GM08714 (cell line): ENCODE data around the gene MANEAL.
"Not testable (repeated sequence)": the region's sequence is repeated elsewhere in the genome, so short reads cannot be mapped to it uniquely, and the experiment has no call there.

ENCODE experiments used
- H3K4me3 ChIP-seq: fragments of 200-500 bp; sonication (Bioruptor generic); 2 replicates; pipeline ENCODE4 v1.5.1; 2014; ENCODE audit warnings: mild to moderate bottlenecking, low read length, inconsistent platforms
- ZNF274 ChIP-seq: IDR thresholded peaks from 2 replicates; pipeline ENCODE4 v1.6.1; 2012; ENCODE audit warnings: mild to moderate bottlenecking, low read depth, low read length

Gene MANEAL

DNA sequence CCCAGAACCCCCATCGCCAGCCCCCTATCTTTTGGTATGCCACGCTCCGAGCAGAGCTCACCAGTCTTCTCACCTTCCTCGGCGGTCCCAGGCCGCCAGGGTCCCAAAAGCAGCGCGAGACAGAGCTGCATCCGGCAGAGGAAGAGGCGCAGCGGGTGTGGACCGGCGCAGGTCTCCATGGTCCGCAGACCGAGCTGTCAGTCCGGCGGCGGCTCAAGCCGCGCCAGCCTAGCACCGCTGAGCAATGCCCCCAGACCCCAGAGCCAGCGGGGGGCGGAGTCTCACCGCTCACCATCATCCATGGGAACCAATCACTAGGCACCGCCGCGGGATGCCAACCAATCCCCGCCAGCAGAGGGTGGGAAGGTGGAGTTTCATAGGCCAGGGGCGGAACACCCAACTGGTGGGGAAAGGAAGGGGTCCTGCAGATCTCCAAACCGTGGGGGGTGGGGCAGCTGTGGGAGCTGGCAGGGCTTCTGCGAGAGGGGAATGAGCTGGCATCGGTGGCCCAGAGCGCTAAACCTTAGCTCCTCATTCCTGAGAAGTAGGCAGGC, 28.7 kb upstream of the MANEAL start, which contains the start of gene EPHA10:
Gene EPHA10, minus strand, starts transcription at position 233 of the 554 bp plus-strand sequence. Its CDS starts 54 bp downstream, at position 179.
- TF ChIP-seq ZNF274: no peak
- no peak within 1 kb of the TSS for H3K4me3 ChIP-seq

DNA sequence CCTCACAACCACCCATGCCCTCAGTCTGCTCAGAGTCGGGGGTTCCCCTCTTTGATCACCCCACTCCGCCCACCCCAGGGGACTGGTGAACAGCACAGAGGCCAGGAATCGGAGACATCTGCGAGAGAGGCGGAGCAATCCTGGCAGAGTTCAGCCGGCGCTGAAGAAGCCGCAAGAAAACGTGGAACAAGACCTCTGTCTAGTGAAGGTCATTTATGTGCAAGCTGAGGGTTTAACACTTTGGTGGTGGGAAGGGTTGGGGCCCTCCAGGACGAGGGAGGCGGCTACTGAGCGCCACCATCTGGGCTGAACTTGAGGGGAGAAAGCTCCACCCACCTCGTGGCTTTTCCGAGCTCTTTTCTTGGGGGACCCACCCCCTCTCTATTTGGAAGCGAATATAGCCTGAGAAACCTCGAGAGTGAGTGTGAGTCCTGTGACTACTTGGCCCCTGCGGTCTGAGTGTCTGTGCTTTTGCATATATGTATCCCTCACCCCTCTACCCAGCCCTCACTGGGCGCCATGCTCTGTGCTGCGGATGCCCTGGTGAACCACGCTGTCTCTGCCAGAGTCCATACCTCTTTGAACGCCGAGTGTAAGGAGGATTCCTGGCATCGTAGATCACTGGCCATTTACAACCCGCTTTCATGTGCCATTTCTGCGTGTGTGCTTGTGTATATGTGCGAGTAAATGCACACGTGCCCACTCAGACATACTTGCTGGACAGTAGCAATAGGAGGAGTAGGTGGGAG, 27.6 kb upstream of the MANEAL start:
- TF ChIP-seq ZNF274: no peak
- no peak overlapping the region for H3K4me3 ChIP-seq

DNA sequence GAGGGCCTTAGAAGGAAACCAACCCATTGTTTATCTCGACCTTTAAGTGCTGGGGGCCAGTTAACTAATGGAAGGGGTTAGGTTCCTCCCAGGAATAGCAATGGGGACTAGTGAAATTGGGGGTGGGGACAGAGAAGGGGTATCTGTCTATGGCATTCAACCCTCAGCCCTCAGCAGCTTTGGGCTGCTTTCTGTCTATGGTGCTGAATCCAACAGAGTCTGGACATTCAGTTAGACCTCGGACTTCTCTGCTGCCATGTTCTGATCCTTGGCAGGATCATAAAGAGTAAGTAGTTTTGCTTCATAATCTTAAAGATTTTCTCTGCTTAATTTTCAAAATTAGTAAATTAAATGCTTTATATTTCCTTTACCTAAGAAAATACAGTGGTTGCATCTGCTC, 26.2 kb upstream of the MANEAL start:
- H3K4me3 ChIP-seq: no peak overlapping the region
- TF ChIP-seq ZNF274: no peak

DNA sequence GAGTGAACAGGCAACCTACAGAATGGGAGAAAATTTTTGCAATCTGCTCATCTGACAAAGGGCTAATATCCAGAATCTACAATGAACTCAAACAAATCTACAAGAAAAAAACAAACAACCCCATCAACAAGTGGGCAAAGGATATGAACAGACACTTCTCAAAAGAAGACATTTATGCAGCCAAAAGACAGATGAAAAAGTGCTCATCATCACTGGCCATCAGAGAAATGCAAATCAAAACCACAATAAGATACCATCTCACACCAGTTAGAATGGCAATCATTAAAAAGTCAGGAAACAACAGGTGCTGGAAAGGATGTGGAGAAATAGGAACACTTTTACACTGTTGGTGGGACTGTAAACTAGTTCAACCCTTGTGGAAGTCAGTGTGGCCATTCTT, 22.2 kb upstream of the MANEAL start:
- H3K4me3 ChIP-seq: not testable (repeated sequence)

DNA sequence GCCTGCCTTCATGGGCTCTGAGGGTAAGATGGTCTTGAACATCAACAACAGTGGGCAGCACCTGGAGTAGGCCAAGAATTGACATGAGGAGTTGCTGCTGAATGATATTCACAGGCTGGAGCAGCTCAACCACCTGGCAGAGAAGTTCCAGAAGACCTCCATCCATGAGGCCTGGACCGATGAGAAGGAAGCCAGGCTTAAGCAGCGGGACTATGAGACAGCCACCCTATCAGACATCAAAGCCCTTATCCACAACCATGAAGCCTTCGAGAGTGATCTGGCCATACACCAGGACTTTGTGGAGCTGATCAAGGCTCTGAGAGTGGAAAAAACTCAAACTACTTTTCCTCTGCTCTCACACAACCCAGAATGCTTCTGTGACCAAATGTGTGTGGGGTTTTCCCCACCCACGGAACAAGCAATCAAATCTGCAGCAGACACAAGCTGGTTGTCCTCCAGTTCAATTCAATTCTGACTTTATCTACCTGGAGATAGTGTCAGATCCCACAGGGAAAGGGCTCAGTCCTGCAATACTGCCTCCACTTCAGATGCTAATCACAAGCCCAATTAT, 16.6 kb upstream of the MANEAL start:
- no peak for TF ChIP-seq ZNF274
- H3K4me3 ChIP-seq: no peak overlapping the region

DNA sequence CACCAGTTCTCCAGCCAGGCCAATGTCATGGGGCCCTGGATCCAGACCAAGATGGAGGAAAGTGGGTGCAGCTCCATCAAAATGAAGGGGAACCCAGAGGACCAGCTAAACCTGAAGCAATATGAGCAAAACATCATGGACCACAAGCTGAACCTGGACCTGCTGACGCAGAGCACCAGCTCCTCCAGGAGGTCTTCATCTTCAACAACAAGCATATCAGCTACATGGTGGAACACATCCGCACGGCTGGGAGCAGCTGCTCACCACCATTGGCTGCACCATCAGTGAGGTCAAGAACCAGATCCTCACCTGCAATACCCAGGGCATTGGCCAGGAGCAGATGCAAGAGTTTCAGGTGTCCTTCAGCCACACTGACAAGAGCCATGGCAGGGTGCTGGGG, 15.0 kb upstream of the MANEAL start:
- TF ChIP-seq ZNF274: no peak

DNA sequence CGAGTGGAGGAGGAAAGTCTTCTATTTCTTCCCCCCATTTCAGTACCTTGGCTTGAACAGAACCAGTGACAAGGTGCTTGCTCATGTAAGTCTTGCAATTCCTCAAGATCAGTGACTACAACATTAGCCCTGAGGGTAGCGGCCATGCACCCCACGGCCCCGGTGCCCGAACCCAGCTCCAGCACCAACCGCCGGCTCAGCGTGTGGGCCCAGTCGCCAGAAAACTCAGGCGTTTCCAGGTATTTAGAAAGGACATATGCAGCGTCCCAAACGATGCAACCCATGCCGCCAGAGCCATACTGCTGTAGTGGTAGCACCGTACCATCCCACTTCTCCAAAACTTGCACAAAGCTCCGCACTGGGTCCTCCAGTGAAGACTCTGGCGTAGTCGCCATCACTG, 11.2 kb upstream of the MANEAL start:
- TF ChIP-seq ZNF274: no peak

More for the DNA sequence above, 15.0 kb upstream of the MANEAL start:
- no peak overlapping the region for H3K4me3 ChIP-seq

DNA sequence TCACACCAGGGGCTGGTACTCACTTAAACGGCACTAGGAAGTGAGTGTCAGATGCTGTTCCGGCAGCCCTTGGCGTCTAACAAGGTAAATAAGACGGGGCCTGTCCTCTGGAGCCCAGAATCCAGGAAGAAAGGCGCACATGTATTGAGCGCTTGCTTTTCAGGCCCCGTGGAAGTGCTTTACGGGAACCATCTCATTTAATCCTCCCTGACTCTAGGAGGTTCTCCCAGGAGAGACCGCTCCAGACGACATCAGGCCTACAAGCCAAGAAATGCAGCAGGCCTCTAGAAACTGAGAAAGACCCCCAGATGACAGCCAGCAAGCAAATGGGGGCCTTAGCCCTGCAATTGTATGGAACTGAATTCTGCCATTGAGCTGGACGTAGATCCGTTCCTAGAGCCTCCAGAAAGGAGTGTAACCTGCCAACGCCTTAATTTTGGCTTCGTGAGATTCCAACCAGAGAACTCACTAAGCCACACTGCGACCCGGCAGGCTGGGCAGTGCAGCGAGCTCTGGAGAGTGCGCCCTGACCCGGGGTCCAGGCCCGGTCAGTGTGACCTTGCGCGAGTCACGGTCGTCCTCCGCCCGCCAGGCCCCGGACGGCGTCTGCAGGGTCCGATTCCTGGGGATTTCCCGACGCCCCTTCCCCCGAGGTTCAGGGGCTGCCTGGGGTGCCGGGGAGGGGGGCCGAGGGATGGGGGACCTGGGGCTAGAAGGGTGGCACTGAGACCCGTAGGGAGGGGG, 532 bp upstream of the MANEAL start:
- no peak overlapping the region for H3K4me3 ChIP-seq
- TF ChIP-seq ZNF274: no peak

More for the DNA sequence above, 11.2 kb upstream of the MANEAL start:
- H3K4me3 ChIP-seq: no peak overlapping the region

DNA sequence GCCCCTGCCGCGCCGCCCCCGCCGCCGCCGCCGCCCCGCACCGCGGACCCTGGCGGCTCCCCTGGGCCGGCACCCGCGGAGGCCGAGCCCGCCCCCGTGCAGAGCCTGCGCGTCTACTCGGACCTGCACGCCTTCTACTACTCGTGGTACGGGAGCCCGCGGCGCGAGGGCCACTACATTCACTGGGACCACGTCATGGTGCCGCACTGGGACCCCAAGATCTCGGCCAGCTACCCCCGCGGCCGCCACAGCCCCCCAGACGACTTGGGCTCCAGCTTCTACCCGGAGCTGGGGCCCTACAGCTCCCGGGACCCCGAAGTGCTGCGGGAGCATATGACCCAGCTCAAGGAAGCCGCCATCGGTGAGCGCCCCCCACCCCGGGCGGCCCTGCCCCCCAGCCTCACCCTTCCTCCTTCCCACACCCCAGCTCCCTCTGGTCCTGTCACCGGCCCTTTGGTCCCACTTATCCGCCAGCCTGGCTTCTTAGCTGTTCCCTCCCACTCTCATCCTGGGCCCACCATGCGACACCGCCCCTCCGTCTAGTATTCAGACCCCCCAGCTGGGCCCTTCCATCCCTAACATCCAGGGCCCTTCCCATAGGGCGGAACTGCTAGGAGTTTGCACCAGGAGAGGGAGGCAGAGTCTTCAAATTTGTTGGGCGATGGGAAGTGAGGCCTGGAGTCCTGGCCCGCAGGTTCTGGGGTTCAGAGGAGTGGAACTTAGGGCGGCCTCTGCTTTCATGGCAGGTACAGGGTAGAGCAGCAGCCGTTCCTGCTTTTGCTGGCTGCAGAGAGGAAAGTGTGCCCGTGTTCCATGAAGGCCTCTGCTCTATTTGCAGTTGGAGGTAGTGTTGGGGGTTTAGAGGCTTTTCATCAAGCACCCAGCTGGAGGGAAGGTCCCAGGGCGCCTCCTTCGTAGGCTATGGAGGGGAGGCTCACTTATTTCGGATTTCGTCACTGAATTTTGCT, 1.0 kb downstream of the MANEAL start:
- no peak for TF ChIP-seq ZNF274
- H3K4me3 ChIP-seq: peak overlapping the region; percentile 33; the same call in 1 of the 2 replicates

DNA sequence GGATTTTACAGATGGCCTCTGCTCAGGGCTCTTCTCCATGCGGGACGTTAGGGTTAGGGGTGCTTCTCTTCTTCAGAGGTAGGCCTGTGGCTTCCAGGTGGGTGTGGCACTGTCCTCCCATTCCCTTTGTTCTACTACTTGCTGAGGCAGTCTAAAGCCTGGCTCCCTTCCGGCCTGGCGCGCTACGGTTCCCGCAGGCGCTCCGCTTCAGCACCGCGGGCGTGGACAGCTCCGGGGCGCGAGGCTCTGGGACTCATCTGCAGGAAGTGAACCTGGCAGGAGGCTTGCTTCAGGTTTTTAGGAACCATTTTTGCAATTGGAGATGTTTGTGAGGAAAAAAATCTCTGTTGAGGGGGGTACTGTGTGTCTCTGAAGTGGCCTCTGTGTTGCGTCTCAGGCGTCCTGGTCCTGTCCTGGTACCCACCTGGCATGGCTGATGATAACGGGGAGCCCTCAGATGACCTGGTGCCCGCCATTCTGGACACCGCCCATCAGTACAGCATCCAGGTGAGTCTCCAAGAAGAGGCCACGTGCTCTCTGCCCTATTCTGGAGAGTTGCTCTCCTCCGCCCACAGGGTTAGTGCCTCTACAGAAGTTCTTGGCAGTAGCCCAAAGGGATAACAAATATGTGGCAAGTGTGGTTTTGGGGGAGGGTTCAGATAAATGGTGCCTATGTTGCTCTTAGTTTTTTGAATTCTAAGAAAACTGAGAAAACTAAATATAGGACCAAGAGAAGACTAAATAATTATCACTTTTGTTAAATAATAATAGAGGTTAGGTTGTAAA, 1.9 kb downstream of the MANEAL start:
- no peak for TF ChIP-seq ZNF274
- H3K4me3 ChIP-seq: no peak overlapping the region; the same call in 1 of the 2 replicates

DNA sequence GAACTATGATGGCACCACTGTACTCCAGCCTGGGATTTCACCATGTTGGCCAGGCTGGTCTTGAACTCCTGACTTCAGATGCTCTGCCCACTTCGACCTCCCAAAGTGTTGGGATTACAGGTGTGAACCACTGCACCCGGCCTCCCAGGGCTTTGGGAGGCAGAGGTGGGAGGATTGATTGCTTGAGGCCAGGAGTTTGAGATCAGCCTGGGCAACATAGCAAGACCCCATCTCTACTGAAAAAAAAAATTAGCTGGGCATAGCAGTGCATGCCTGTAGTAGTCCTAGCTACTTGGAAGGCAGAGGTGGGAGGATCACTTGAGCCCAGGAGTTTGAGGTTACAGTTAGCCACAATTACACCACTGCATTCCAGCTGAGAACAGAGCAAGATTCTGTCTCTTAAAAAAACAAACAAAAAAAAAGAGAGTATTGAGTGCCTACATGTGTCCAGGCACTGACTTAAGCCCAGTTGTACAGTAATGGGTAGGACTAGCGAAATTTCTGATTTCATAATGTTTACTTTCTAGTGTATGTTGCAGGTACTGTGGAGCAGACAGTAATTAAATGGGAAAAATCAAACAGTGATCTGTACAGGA, 4.2 kb downstream of the MANEAL start:
- H3K4me3 ChIP-seq: no peak overlapping the region
- no peak for TF ChIP-seq ZNF274

DNA sequence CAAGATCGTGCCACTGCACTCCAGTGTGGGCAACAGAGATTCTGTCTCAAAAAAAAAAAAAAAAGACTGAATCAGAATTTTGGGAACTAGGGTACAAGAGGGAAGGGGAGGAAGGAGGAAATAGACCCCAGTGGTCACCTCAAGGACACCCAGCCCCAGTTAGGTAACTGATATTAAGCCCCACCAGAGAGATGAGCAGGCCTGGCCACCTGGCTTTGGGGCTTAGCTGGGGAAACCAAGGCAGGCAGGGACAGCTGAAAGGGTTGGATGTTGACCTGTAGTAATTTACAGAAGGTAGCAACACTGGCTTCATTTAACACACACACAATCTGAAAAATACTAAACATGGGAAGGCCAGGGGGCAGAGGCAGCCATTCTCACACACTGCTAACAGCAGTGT, 8.8 kb downstream of the MANEAL start:
- TF ChIP-seq ZNF274: no peak
- no peak overlapping the region for H3K4me3 ChIP-seq

DNA sequence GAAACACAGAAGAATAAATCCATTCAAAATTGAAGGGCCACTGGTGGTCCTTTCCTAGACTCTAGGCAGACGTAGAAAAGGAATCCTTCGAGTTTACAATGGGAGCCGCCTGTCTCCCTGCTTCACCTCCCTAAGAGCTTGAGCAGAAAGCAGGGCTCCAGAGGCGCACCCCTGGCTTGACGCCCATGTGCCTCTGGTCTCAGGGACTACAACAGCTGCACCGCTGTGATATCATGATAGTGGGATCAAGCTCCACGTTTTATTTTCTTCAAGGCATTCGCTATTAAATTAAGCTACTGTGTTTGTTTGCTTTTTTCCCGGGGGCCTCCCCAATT, 13.5 kb downstream of the MANEAL start:
- no peak for TF ChIP-seq ZNF274
- peak overlapping the region; percentile 96 for H3K4me3 ChIP-seq
